GM21526 (cell line): ENCODE measurements around the gene MEGF11.

Experiments used
- ATAC-seq: cut with Tn5 transposase; IDR thresholded peaks from one replicate; pipeline ENCODE4 v1.9.1; 2021; ENCODE audit warnings: moderate library complexity; ENCODE audit not compliant: unreplicated experiment, low FRiP score

The MEGF11 gene

DNA sequence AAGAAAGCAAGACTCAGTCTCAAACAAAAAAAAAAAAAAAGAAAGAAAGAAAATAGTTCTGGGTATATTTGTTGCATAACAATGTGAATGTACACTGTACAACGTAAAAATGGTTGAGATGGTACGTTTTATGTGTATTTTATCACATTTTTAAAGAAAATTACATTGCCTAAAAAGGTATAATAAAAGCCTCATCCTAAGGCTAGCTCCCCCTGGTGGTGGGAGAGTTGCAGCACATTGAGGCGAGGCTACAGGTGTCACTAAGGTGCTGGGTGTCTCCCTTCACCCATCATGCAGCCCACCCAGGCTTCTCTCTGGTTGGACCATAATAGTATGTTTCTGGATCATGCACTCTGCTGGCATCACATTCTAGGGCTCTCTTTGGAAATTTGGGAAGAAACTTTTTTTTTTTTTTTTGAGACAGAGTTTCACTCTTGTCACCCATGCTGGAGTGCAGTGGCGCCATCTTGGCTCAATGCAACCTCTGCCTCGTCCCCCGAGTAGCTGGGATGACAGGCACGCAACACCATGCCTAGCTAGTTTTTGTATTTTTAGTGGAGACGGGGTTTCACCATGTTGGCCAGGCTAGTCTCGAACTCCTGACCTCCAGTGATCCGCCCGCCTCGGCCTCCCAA is 396.6 kb downstream of the MEGF11 start:
- ATAC-seq = no peak

DNA sequence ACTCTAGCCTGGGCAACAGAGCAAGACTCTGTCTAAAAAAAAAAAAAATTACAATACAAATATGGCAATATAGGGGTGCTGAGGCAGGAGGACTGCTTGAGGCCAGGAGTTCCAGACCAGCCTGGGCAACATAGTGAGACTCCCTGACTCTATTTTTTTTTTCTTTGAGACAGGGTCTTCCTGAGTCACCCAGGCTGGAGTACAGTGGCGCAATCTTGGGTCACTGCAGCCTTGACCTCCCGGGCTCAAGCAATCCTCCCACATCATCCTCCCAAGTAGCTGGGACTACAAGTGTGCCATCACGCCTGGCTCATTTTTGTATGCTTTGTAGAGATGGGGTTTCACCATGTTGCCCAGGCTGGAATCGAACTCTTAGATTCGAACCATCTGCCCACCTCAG is 401.6 kb downstream of the MEGF11 start:
- ATAC-seq = no peak

DNA sequence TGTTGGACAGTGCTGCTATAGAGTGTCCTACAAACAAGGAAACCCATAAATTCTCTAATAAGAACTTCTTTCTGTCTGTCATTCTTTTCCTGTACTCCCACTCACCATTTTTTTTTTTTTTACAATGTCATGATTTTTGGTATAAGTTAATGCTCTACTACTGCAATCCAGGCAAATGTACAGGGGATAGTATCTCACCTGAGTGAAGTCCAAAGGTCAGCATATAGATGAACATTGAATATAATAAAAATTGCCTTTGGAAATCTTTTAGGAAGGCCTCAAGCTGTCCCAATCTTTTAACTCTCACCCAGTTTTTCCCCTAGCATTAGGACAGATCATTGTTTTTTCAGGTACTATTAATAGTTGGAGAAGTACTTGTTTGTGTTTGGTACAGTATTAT is 405.6 kb downstream of the MEGF11 start:
- ATAC-seq = no peak

DNA sequence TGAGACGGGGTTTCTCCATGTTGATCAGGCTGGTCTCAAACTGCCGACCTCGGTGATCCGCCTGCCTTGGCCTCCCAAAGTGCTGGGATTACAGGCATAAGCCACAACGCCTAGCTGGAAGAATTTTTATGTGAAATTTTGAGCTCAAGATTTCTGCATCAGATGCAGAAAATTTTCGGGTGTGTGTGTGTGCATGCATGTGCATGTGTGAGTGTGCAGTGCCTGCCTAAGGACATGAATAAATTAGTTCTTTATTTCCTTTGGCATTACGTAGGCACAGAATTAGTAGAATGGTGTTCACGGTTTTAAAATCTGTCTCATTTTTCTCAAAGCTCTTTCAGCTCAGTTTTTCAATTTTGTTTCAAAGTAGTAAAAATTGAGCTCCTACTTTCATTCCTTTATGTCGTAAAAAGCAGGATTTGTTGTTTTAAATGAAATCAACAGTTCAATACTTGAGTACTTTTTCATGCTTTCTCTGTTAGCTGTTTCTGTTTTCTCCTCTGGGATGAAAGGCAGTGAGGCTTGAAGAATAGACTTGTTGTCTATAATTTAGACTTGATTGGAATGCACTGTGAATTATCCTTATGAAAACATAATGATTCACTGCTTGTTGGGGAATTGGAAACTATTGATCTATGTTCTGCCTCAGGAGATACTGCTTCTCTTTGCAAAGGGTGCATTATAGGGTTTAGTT is 407.6 kb downstream of the MEGF11 start:
- no peak for ATAC-seq
